Measurements from ENCODE around the gene PPP1CC. TPM values are rescaled to one million over a fixed set of nuclear protein-coding genes. Genes with fewer than 3 reads are reported as not detected.

Gene PPP1CC
- total and polyA plus RNA-seq, 2 donors (not counting 3 experiments of a cell fraction or from before 2014, with no cell fraction given) = 67.1 to 139 TPM

DNA sequence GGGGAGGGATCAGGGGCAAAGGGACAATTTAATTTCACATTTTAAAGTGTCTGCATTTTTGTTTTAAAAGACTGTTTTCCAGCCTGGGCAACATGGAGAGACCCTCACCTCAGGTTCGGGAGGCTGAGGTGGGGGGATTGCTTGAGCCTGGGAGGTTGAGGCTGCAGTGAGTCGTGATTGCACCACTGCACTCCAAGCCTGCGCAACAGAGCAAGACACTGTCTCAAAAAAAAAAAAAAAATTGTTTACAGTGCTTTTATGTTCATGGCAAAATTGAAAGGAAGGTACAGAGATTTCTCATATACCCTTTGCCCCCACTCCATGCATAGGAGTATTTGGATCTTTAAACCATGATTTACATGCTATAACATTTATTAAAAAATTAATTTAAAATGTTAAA, 37.4 kb downstream of the PPP1CC start:
- Histone ChIP-seq H2AFZ (ENCODE audit: low read depth, low read length) (no peak overlapping the region), H3K4me1 (ENCODE audit: control insufficient read depth, extremely low read depth, insufficient read depth, low read length) (no peaks in the 10 kb centered on the region), H3K9me3 (replicated peaks; ENCODE audit: control insufficient read depth, insufficient read depth, low read length) (no peaks in the 10 kb centered on the region), H3K79me2 (ENCODE audit: control insufficient read depth, insufficient read depth, low read length) (no peaks in the 10 kb centered on the region), H3K27me3 (ENCODE audit: control insufficient read depth in 2 of 2, insufficient read depth in 2 of 2, low read length in 2 of 2) (no peaks in the 10 kb centered on the region), H3K4me2 (ENCODE audit: insufficient read depth, low read length) (no peak overlapping the region), H3K4me3 (replicated peaks in 1 of 3; ENCODE audit: insufficient read depth in 1 of 3, low read depth in 1 of 3, low read length in 3 of 3) (no peak overlapping the region), H3K36me3 (ENCODE audit: control insufficient read depth in 2 of 2, extremely low read depth in 1 of 2, insufficient read depth in 2 of 2, low read length in 2 of 2) (no peaks in the 10 kb centered on the region), H3K9ac (replicated peaks; ENCODE audit: extremely low read depth, insufficient read depth, low read length) (no peak overlapping the region), H3K27ac (ENCODE audit: insufficient read depth, low read depth, low read length) (no peak overlapping the region), H3K9me1 (replicated peaks; ENCODE audit: control insufficient read depth, extremely low read depth, insufficient read depth, low read length) (no peaks in the 10 kb centered on the region), H4K20me1 (replicated peaks; ENCODE audit: control insufficient read depth, extremely low read depth, insufficient read depth, low read length) (no peaks in the 10 kb centered on the region)
- FAIRE-seq = no peak
- BruUV-seq (replicated peaks) = no TSS peak
- TF ChIP-seq GATA2 (IDR thresholded peaks at IDR 0.05; ENCODE audit: insufficient read depth, insufficient read length, low read depth, low read length) = no peak
- TF ChIP-seq, protein P1, sequence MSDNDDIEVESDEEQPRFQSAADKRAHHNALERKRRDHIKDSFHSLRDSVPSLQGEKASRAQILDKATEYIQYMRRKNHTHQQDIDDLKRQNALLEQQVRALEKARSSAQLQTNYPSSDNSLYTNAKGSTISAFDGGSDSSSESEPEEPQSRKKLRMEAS (IDR thresholded peaks at IDR 0.05; ENCODE audit: insufficient read depth, insufficient read length) = no peak
- no peak for TF ChIP-seq MYC (IDR thresholded peaks at IDR 0.05; ENCODE audit: low read depth, low read length)
- no peak for DNase-seq (ENCODE audit: low read depth, low spot score)
- CTCF ChIA-PET = interaction anchor here (1.0 to 2.2 kb wide), 4 partner anchors 13 to 183 kb away, joined by 3 to 9 read pairs (median 4); no protein-coding TSS in a partner anchor
- intact Hi-C loops (cut with micrococcal nuclease) (loop anchor here (2.0 kb wide), 1 partner anchor 121 kb away; no protein-coding TSS in a partner anchor), dilution Hi-C loops (cut with MboI; ENCODE audit: extremely low pct_ligation_motif_present, low sequenced_read_pairs) (no loop called here)
- POLR2A ChIA-PET = no interaction called here

DNA sequence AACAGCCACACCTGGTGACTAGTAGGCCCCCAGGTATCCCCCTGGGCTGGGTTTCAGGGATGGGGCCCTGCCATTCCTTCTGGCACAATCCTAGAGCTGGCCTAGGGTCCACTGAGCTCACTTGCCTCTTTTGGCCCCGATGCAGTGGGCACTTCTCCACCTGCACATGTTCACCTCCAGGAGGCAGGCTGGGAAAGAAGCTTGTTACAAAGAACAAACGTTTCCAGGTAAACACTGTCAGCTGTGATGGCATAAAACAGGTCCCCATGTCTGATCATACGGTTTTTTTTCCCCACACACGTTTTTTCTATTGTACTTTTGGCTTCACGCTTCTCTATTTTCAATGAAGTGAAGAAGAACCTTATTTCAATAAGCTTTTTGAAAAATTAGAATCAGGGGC, 37.9 kb downstream of the PPP1CC start:
- intact Hi-C loops (cut with micrococcal nuclease) = loop anchor here (2.0 kb wide), 1 partner anchor 122 kb away; no protein-coding TSS in a partner anchor
- no peak for DNase-seq (ENCODE audit: low read depth, low spot score)
- Histone ChIP-seq H3K4me3 (replicated peaks in 1 of 3; ENCODE audit: insufficient read depth in 1 of 3, low read depth in 1 of 3, low read length in 3 of 3) (no peak overlapping the region), H3K9ac (replicated peaks; ENCODE audit: extremely low read depth, insufficient read depth, low read length) (no peak overlapping the region), H3K27me3 (ENCODE audit: control insufficient read depth in 2 of 2, insufficient read depth in 2 of 2, low read length in 2 of 2) (no peaks in the 10 kb centered on the region), H2AFZ (ENCODE audit: low read depth, low read length) (no peak overlapping the region), H3K4me2 (ENCODE audit: insufficient read depth, low read length) (no peak overlapping the region), H3K79me2 (ENCODE audit: control insufficient read depth, insufficient read depth, low read length) (no peaks in the 10 kb centered on the region), H3K27ac (ENCODE audit: insufficient read depth, low read depth, low read length) (no peak overlapping the region), H4K20me1 (replicated peaks; ENCODE audit: control insufficient read depth, extremely low read depth, insufficient read depth, low read length) (no peaks in the 10 kb centered on the region), H3K9me1 (replicated peaks; ENCODE audit: control insufficient read depth, extremely low read depth, insufficient read depth, low read length) (no peaks in the 10 kb centered on the region), H3K9me3 (replicated peaks; ENCODE audit: control insufficient read depth, insufficient read depth, low read length) (no peaks in the 10 kb centered on the region), H3K4me1 (ENCODE audit: control insufficient read depth, extremely low read depth, insufficient read depth, low read length) (no peaks in the 10 kb centered on the region), H3K36me3 (ENCODE audit: control insufficient read depth in 2 of 2, extremely low read depth in 1 of 2, insufficient read depth in 2 of 2, low read length in 2 of 2) (no peaks in the 10 kb centered on the region)
- dilution Hi-C loops (cut with MboI; ENCODE audit: extremely low pct_ligation_motif_present, low sequenced_read_pairs) = no loop called here
- CTCF ChIA-PET = interaction anchor here (0.6 to 2.2 kb wide), 5 partner anchors 13 to 229 kb away, joined by 3 to 9 read pairs (median 3); no protein-coding TSS in a partner anchor
- no peak for FAIRE-seq
- TF ChIP-seq MYC (IDR thresholded peaks at IDR 0.05; ENCODE audit: low read depth, low read length) = no peak
- no peak for TF ChIP-seq POLR2A (IDR thresholded peaks at IDR 0.05; ENCODE audit: low read depth, low read length)
- no peak for TF ChIP-seq EZH2 (IDR thresholded peaks at IDR 0.05; ENCODE audit: borderline replicate concordance, low read depth, low read length, severe bottlenecking)
- no peak for TF ChIP-seq GATA2 (IDR thresholded peaks at IDR 0.05; ENCODE audit: insufficient read depth, insufficient read length, low read depth, low read length)
- TF ChIP-seq, protein P2, sequence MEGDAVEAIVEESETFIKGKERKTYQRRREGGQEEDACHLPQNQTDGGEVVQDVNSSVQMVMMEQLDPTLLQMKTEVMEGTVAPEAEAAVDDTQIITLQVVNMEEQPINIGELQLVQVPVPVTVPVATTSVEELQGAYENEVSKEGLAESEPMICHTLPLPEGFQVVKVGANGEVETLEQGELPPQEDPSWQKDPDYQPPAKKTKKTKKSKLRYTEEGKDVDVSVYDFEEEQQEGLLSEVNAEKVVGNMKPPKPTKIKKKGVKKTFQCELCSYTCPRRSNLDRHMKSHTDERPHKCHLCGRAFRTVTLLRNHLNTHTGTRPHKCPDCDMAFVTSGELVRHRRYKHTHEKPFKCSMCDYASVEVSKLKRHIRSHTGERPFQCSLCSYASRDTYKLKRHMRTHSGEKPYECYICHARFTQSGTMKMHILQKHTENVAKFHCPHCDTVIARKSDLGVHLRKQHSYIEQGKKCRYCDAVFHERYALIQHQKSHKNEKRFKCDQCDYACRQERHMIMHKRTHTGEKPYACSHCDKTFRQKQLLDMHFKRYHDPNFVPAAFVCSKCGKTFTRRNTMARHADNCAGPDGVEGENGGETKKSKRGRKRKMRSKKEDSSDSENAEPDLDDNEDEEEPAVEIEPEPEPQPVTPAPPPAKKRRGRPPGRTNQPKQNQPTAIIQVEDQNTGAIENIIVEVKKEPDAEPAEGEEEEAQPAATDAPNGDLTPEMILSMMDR (IDR thresholded peaks at IDR 0.05; ENCODE audit: extremely low read depth in 1 of 2, insufficient read depth in 1 of 2, low read depth in 1 of 2, low read length in 2 of 2) = no peak
- no peak for TF ChIP-seq JUN (IDR thresholded peaks at IDR 0.05; ENCODE audit: borderline replicate concordance, insufficient read depth, insufficient read length, low read depth)
- POLR2A ChIA-PET = no interaction called here
- no TSS peak for BruUV-seq (replicated peaks)

All from endothelial cell of umbilical vein (primary cell).